K562 (cell line): ENCODE results near the gene RAP1A. TPM values are rescaled to one million over a fixed set of nuclear protein-coding genes. Genes with fewer than 3 reads are reported as not detected.

Experiments
- ESRRB ChIP-seq: fragments of 250-450 bp; sonication (Bioruptor Pico); IDR thresholded peaks from 2 replicates; pipeline ENCODE4 v1.5.0; 2020; ENCODE audit warnings: mild to moderate bottlenecking, moderate library complexity, borderline replicate concordance
- ZBTB40 ChIP-seq, 2 experiments: fragments of 450-650 bp in 1 of 2; sonication (generic) in 1 of 2; formaldehyde crosslinking in 1 of 2; IDR thresholded peaks; 2 replicates each; pipeline versions ENCODE4 v1.7.1 to v1.9.0; 2016 to 2022; ENCODE audit warnings: inconsistent platforms in 1 of 2, mild to moderate bottlenecking in 1 of 2, missing genetic modification reagents in 1 of 2
- ZFX ChIP-seq: sonication (generic); formaldehyde crosslinking; IDR thresholded peaks from 2 replicates; pipeline ENCODE4 v1.8.0; 2022; ENCODE audit warnings: mild to moderate bottlenecking, missing genetic modification reagents, moderate library complexity
- polyA plus RNA-seq, 8 experiments: library from polyadenylated mRNA; depleted of rRNA in 4 of 8; stranded (reverse) in 5 of 8; unstranded in 3 of 8; fragments of >200 nt; fragmentation: Nextera tagmentation in 2 of 8; fragmentation: Illumina TruSeq in 1 of 8; extraction: Ambion mirVana in 2 of 8; extraction: Trizol in 1 of 8; gene quantifications; 2 replicates each; pipeline versions ENCODE4 v1.2.1 to v1.2.3, GENCODE V29; 2011 to 2014; ENCODE audit warnings: inconsistent platforms in 1 of 8, missing spikeins in 1 of 8
- total RNA-seq, 7 experiments: library from RNA; depleted of rRNA in 6 of 7; stranded (reverse); fragments of >200 nt in 6 of 7; fragmentation: Illumina TruSeq in 2 of 7; extraction: Trizol in 2 of 7; gene quantifications; 2 replicates each; pipeline versions ENCODE4 v1.2.1 to v1.2.3, GENCODE V29; 2011 to 2021; ENCODE audit warnings: low replicate concordance in 1 of 7
- TF ChIP-seq, protein P1 (sequence below): fragments of 450-650 bp; formaldehyde crosslinking; IDR thresholded peaks from 2 replicates; pipeline ENCODE4 v1.4.0; 2022; ENCODE audit warnings: missing genetic modification characterization

The RAP1A gene
- total and polyA plus RNA-seq, 9 of the 15 experiments (the other 6 are each of a cell fraction or from before 2014, with no cell fraction given), result 13.4 to 86.2 (median 32.5) TPM

- TF ChIP-seq ZBTB40 (IDR thresholded peaks at IDR 0.05) (no peak), ZBTB40 (CRISPR knock-in tag; IDR thresholded peaks at IDR 0.05) (no peak), ESRRB (CRISPR knock-in tag) (no peak), ZFX (CRISPR knock-in tag) (no peak)
- TF ChIP-seq, protein P1, sequence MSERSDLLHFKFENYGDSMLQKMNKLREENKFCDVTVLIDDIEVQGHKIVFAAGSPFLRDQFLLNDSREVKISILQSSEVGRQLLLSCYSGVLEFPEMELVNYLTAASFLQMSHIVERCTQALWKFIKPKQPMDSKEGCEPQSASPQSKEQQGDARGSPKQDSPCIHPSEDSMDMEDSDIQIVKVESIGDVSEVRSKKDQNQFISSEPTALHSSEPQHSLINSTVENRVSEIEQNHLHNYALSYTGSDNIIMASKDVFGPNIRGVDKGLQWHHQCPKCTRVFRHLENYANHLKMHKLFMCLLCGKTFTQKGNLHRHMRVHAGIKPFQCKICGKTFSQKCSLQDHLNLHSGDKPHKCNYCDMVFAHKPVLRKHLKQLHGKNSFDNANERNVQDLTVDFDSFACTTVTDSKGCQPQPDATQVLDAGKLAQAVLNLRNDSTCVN, result no peak
- TF ChIP-seq, all 486 proteins: peak for 0
Measured at GRCh38 chr1:111585447-111586086, 34.0 kb upstream of the RAP1A start (continued).
